Vagina (tissue), 2 donors: Measurements from ENCODE around the gene FADS6.
"Not testable (repeated sequence)": the region's sequence is repeated elsewhere in the genome, so short reads cannot be mapped to it uniquely, and the experiment has no call there.

Source experiments
- POLR2AphosphoS5 ChIP-seq, 2 donors: sonication (generic); formaldehyde crosslinking; IDR thresholded peaks; one replicate each; pipeline ENCODE4 v1.9.0; 2017; ENCODE audit warnings: antibody characterized with exemption in 2 of 2, mild to moderate bottlenecking in 2 of 2, low read depth in 1 of 2; ENCODE audit not compliant: insufficient read depth in 1 of 2
- TF ChIP-seq, protein P1 (sequence below), 3 experiments: fragments of 450-650 bp in 2 of 3; fragments of 200-600 bp in 1 of 3; sonication (generic) in 1 of 3; IDR thresholded peaks; one replicate each; pipeline ENCODE4 v1.5.1; 2017 to 2019; ENCODE audit warnings: antibody characterized with exemption in 3 of 3, mild to moderate bottlenecking in 2 of 3, moderate library complexity in 2 of 3

DNA sequence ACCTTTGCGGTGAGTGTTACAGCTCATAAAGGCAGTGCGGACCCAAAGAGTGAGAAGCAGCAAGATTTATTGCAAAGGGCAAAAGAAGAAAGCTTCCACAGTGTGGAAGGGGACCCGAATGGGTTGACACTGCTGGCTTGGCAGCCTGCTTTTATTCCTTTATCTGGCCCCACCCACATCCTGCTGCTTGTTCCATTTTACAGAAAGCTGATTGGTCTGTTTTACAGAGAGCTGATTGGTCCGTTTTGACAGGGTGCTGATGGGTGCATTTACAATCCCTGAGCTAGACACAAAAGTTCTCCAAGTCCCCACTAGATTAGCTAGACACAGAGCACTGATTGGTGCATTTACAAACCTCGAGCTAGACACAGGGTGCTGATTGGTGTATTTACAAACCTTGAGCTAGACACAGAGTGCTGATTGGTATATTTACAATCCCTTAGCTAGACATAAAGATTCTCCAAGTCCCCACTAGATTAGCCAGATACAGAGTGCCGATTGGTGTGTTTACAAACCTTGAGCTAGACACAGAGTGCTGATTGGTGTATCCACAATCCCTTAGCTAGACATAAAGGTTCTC lies 12.9 kb upstream of the FADS6 start:
- TF ChIP-seq POLR2AphosphoS5 (IDR thresholded peaks at IDR 0.05; ENCODE audit: insufficient read depth in 1 of 2, low read depth in 1 of 2), result not testable (repeated sequence)
- TF ChIP-seq, protein P1, sequence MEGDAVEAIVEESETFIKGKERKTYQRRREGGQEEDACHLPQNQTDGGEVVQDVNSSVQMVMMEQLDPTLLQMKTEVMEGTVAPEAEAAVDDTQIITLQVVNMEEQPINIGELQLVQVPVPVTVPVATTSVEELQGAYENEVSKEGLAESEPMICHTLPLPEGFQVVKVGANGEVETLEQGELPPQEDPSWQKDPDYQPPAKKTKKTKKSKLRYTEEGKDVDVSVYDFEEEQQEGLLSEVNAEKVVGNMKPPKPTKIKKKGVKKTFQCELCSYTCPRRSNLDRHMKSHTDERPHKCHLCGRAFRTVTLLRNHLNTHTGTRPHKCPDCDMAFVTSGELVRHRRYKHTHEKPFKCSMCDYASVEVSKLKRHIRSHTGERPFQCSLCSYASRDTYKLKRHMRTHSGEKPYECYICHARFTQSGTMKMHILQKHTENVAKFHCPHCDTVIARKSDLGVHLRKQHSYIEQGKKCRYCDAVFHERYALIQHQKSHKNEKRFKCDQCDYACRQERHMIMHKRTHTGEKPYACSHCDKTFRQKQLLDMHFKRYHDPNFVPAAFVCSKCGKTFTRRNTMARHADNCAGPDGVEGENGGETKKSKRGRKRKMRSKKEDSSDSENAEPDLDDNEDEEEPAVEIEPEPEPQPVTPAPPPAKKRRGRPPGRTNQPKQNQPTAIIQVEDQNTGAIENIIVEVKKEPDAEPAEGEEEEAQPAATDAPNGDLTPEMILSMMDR (IDR thresholded peaks at IDR 0.05), result not testable (repeated sequence)
